HepG2 (cell line): ENCODE results near the gene DNAJC5. TPM values are rescaled to one million over a fixed set of nuclear protein-coding genes. Genes with fewer than 3 reads are reported as not detected.
A peak's percentile ranks its signal among the peaks of the same experiment; 100 is the strongest.

Experiments used
- ATAC-seq: fragments of 200-7000 bp; cut with Tn5 transposase; 3 replicates; pipeline ENCODE4 v1.9.1; 2020; ENCODE audit warnings: mild to moderate bottlenecking, moderate library complexity
- BruUV-seq: library from RNA; stranded (reverse); fragments of 400-500 nt; replicated peaks from 2 replicates; lab custom pipeline; 2021; lab: Mats Ljungman, UMichigan
- CTCF ChIA-PET: fragments of 300-600 bp; formaldehyde crosslinking; extraction: SDS; loops from one replicate; lab custom pipeline; 2021; ENCODE audit warnings: low total read pairs, inconsistent platforms, low intra/inter-chr PET ratio; lab: Yijun Ruan, JAX
- POLR2A ChIA-PET: fragments of 350-600 bp; sonication (Branson Sonifier 250); formaldehyde crosslinking; loops from one replicate; lab custom pipeline; 2020; ENCODE audit warnings: antibody characterized with exemption, inconsistent platforms; lab: Yijun Ruan, JAX
- DNase-seq: peaks from one replicate; pipeline ENCODE4 v3.0.0-alpha.2; 2015; ENCODE audit warnings: low spot score
- FAIRE-seq: peaks from 3 replicates; lab custom pipeline; 2011; peaks lifted over from hg19 to GRCh38; lab: Jason Lieb, UNC
- H2AFZ ChIP-seq: one replicate; pipeline ENCODE4 v1.6.1; 2011; ENCODE audit warnings: low read length, inconsistent platforms
- H3K27ac ChIP-seq: fragments of 300-600 bp; 3 replicates; pipeline ENCODE4 v1.8.0; 2011; ENCODE audit warnings: mixed run types, mild to moderate bottlenecking, mixed read lengths, low read length, inconsistent platforms; ENCODE audit not compliant: insufficient read depth; ENCODE audit errors: extremely low read length
- H3K27me3 ChIP-seq, 2 experiments: fragments of 200-600 bp in 1 of 2; 2 replicates in 1 of 2; 3 replicates in 1 of 2; pipeline versions ENCODE4 v1.6.0 to v1.8.0; 2011; ENCODE audit warnings: low read length in 2 of 2, mild to moderate bottlenecking in 2 of 2, moderate library complexity in 2 of 2, inconsistent platforms in 1 of 2; ENCODE audit not compliant: insufficient read depth in 2 of 2, control insufficient read depth in 1 of 2
- H3K36me3 ChIP-seq, 2 experiments: fragments of 200-600 bp in 1 of 2; replicated peaks in 1 of 2; 2 replicates in 1 of 2; 3 replicates in 1 of 2; pipeline versions ENCODE4 v1.5.1 to v1.8.0; 2011; ENCODE audit warnings: low read length in 2 of 2, inconsistent platforms in 1 of 2; ENCODE audit not compliant: insufficient read depth in 2 of 2, control insufficient read depth in 1 of 2
- H3K4me1 ChIP-seq: 2 replicates; pipeline ENCODE4 v1.5.1; 2012; ENCODE audit warnings: low read length, inconsistent platforms; ENCODE audit not compliant: insufficient read depth
- H3K4me2 ChIP-seq: 2 replicates; pipeline ENCODE4 v1.6.0; 2011; ENCODE audit warnings: low read depth, low read length, inconsistent platforms
- H3K4me3 ChIP-seq, 3 experiments: fragments of 200-600 bp in 1 of 3; sonication (generic), shearing (Covaris generic) in 1 of 3; replicated peaks in 1 of 3; 2 replicates each; pipeline ENCODE4 v1.5.1; 2011 to 2016; ENCODE audit warnings: low read length in 3 of 3, inconsistent platforms in 2 of 3, low read depth in 2 of 3, mild to moderate bottlenecking in 2 of 3, control low read depth in 1 of 3, mixed read lengths in 1 of 3; ENCODE audit not compliant: insufficient read depth in 1 of 3
- H3K79me2 ChIP-seq: one replicate; pipeline ENCODE4 v1.6.1; 2011; ENCODE audit warnings: low read length, inconsistent platforms; ENCODE audit not compliant: insufficient read depth
- H3K9ac ChIP-seq: 2 replicates; pipeline ENCODE4 v1.6.0; 2011; ENCODE audit warnings: mild to moderate bottlenecking, low read depth, low read length, inconsistent platforms; ENCODE audit not compliant: insufficient read depth
- H3K9me3 ChIP-seq: 2 replicates; pipeline ENCODE4 v1.5.1; 2012; ENCODE audit warnings: mild to moderate bottlenecking, low read length
- H4K20me1 ChIP-seq: 2 replicates; pipeline ENCODE4 v1.6.0; 2011; ENCODE audit warnings: inconsistent platforms, mild to moderate bottlenecking, low read length, moderate library complexity; ENCODE audit not compliant: insufficient read depth
- CREB3 ChIP-seq: sonication (generic); formaldehyde crosslinking; IDR thresholded peaks from 2 replicates; pipeline ENCODE4 v1.5.0; 2020; ENCODE audit warnings: missing genetic modification reagents
- NFYC ChIP-seq: IDR thresholded peaks from 2 replicates; pipeline ENCODE4 v1.6.1; 2016; ENCODE audit warnings: missing genetic modification reagents, missing compliant biosample characterization
- PLSCR1 ChIP-seq: sonication (generic); formaldehyde crosslinking; IDR thresholded peaks from 2 replicates; pipeline ENCODE4 v1.5.0; 2020; ENCODE audit warnings: missing genetic modification reagents, mild to moderate bottlenecking, borderline replicate concordance
- REL ChIP-seq: sonication (generic); formaldehyde crosslinking; conservative IDR thresholded peaks from 2 replicates; pipeline ENCODE4 v1.8.0; 2022; ENCODE audit warnings: mild to moderate bottlenecking, missing genetic modification reagents, moderate library complexity
- ZBTB8A ChIP-seq: sonication (generic); formaldehyde crosslinking; IDR thresholded peaks from 2 replicates; pipeline ENCODE4 v1.4.0; 2020; ENCODE audit warnings: mild to moderate bottlenecking, low read depth, missing genetic modification reagents, borderline replicate concordance
- ZFAT ChIP-seq: sonication (generic); formaldehyde crosslinking; conservative IDR thresholded peaks from 2 replicates; pipeline ENCODE4 v1.8.1; 2023; ENCODE audit warnings: missing genetic modification reagents, inconsistent platforms
- ZMAT3 ChIP-seq: sonication (generic); formaldehyde crosslinking; conservative IDR thresholded peaks from 2 replicates; pipeline ENCODE4 v1.7.0; 2021; ENCODE audit warnings: missing genetic modification reagents
- ZNF274 ChIP-seq: sonication (generic); formaldehyde crosslinking; IDR thresholded peaks from 2 replicates; pipeline ENCODE4 v1.5.1; 2020; ENCODE audit warnings: mild to moderate bottlenecking, missing genetic modification reagents
- ZNF430 ChIP-seq: sonication (generic); formaldehyde crosslinking; IDR thresholded peaks from 2 replicates; pipeline ENCODE4 v1.9.0; 2021; ENCODE audit warnings: mild to moderate bottlenecking, missing genetic modification reagents
- ZNF44 ChIP-seq: sonication (generic); formaldehyde crosslinking; IDR thresholded peaks from 2 replicates; pipeline ENCODE4 v1.5.1; 2020; ENCODE audit warnings: mild to moderate bottlenecking, missing genetic modification reagents
- ZSCAN12 ChIP-seq: sonication (generic); formaldehyde crosslinking; IDR thresholded peaks from 2 replicates; pipeline ENCODE4 v1.9.0; 2021; ENCODE audit warnings: mild to moderate bottlenecking, missing genetic modification reagents
- WGBS: methylation state at CpG from one replicate; pipeline ENCODE4 v1.1.6; 2017; ENCODE audit warnings: low lambda C conversion rate; 5-methylcytosine and 5-hydroxymethylcytosine counted together
- in situ Hi-C: cut with HindIII; loops from 2 replicates; pipeline ENCODE4 v1.10.0; 2017; ENCODE audit warnings: low pct_unique_long_range_greater_than_20kb; ENCODE audit not compliant: extremely low pct_ligation_motif_present
- intact Hi-C: fragments of 100-400 bp; cut with micrococcal nuclease; formaldehyde crosslinking; loops from one replicate; pipeline ENCODE4 v1.10.0; 2022; ENCODE audit not compliant: unreplicated experiment
- polyA plus RNA-seq, 8 experiments: library from polyadenylated mRNA; depleted of rRNA in 3 of 8; stranded (reverse) in 7 of 8; unstranded in 1 of 8; fragments of >200 nt; fragmentation: Illumina TruSeq in 4 of 8; extraction: Trizol in 4 of 8; gene quantifications; 2 replicates each; pipeline versions ENCODE4 v1.2.1 to v1.2.3, GENCODE V29; 2011 to 2016; ENCODE audit warnings: low read depth in 4 of 8, missing spikeins in 1 of 8, mixed read lengths in 1 of 8; ENCODE audit not compliant: insufficient read depth in 1 of 8
- total RNA-seq, 5 experiments: library from RNA; depleted of rRNA; stranded (reverse); fragments of >200 nt; fragmentation: Illumina TruSeq; extraction: Trizol; gene quantifications; 2 replicates each; pipeline ENCODE4 v1.2.3, GENCODE V29; 2016; ENCODE audit warnings: low read depth in 1 of 5

DNAJC5 gene
- total and polyA plus RNA-seq, 2 of the 13 experiments (the other 11 are each of a cell fraction or from before 2014, with no cell fraction given): 42.8 to 64.5 TPM

GRCh38 chr20:63978319-63979228 lies 83.6 kb downstream of the DNAJC5 start (continued):
- no peak for TF ChIP-seq PLSCR1 (CRISPR knock-in tag)

- FAIRE-seq (no peak), DNase-seq (no peak), ATAC-seq (no peak)
- H2AFZ ChIP-seq: no peak overlapping the region
- in situ Hi-C loops (loop anchor here (5.0 kb wide), 1 partner anchor 78 kb away; no protein-coding TSS in a partner anchor), intact Hi-C loops (no loop called here)
- peak overlapping the region; percentile 71 for H3K9ac ChIP-seq
- peaks cover 42% of the 10 kb centered on the region for H3K4me1 ChIP-seq
- WGBS: 2% methylated on average over 33 of the region's 47 CpGs
- peaks cover 22% of the 10 kb centered on the region for H3K79me2 ChIP-seq
- POLR2A ChIA-PET: interaction anchor here (0.8 to 4.7 kb wide), 19 partner anchors 11 to 441 kb away, joined by 3 to 75 read pairs (median 15); partner anchors contain the start of genes ARFRP1, C20orf204, GMEB2 and LIME1
- H3K4me3 ChIP-seq: peak overlapping the region; percentile 82 to 99 (median 95)
- H3K36me3 ChIP-seq: peaks cover 5 to 17% of the 10 kb centered on the region in 2 experiments; a peak in 4 of 5 replicates
- CTCF ChIA-PET: interaction anchor here (3.2 kb wide), 1 partner anchor 78 kb away, joined by 33 read pairs; no protein-coding TSS in a partner anchor
- BruUV-seq: no TSS peak
- no peaks in the 10 kb centered on the region; a peak in 1 of 5 replicates for H3K27me3 ChIP-seq
- peak overlapping the region; percentile 62 for H3K27ac ChIP-seq
- H3K9me3 ChIP-seq: no peaks in the 10 kb centered on the region
- peak overlapping the region; percentile 99 for H3K4me2 ChIP-seq
- H4K20me1 ChIP-seq: peaks cover 3% of the 10 kb centered on the region; the same call in 1 of the 2 replicates
- TF ChIP-seq CREB3 (CRISPR knock-in tag) (0 out of 2 replicates have a peak, but pooled peaks have one; percentile 23), ZMAT3 (CRISPR knock-in tag) (peak; percentile 17; the same call in 1 of the 2 replicates), ZFAT (CRISPR knock-in tag) (0 out of 2 replicates have a peak, but pooled peaks have one; percentile 15), ZNF274 (no peak), ZBTB8A (CRISPR knock-in tag) (no peak), NFYC (CRISPR knock-in tag) (no peak), ZSCAN12 (CRISPR knock-in tag) (0 out of 2 replicates have a peak, but pooled peaks have one; percentile 8), ZNF44 (CRISPR knock-in tag) (no peak), REL (0 out of 2 replicates have a peak, but pooled peaks have one; percentile 45), ZNF430 (CRISPR knock-in tag) (no peak)
Measured at GRCh38 chr20:63979229-63979556, 84.3 kb downstream of the DNAJC5 start.
